Measurements from ENCODE around the gene NHLRC4. TPM values are rescaled to one million over a fixed set of nuclear protein-coding genes. Genes with fewer than 3 reads are reported as not detected.

Gene NHLRC4
- total and polyA plus RNA-seq, 2 of the 8 experiments (the other 6 are each of a cell fraction or from before 2014, with no cell fraction given), result 0.60 to 0.76 TPM

DNA sequence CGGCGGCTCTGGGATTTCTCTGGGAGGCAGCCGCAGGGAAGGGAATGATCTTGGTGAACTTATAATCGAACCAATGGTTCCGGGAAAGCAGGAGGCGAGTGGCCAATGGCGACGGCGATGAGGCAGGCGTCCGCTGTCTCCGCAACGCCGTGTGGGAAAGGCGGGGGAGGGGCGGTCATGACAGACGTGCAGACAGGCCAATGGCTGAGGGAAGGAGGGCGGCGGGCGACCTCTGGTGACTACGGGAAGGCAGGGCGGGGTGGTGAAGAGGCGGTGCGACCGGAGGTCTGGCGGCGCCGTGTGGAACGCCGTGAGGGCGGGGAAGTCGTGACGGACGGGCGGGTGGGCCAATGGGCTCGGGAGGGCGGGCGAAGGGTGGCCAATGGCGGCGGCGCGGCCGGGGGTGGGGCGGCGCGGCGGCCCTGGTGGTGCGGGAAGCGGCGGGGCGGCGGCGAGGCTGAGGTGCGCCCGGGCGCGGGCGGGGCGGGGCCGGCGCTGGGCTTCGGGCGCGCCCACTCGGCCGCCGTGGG is 22.9 kb downstream of the NHLRC4 start, which contains the start of gene RAB40C (continued):
- TF ChIP-seq SIN3A (conservative IDR thresholded peaks at IDR 0.05 in 1 of 2, IDR thresholded peaks at IDR 0.05 in 1 of 2; ENCODE audit: low read depth in 1 of 2, low read length in 2 of 2) (no peak), RNF2 (IDR thresholded peaks at IDR 0.05; ENCODE audit: borderline replicate concordance, low read depth, low read length, missing control alignments, poor library complexity, severe bottlenecking) (no peak), NRF1 (IDR thresholded peaks at IDR 0.05; ENCODE audit: low read depth, low read length) (no peak), EGR1 (IDR thresholded peaks at IDR 0.05; ENCODE audit: borderline replicate concordance, low read depth, low read length) (no peak; the same call in 1 of the 2 replicates), EP300 (IDR thresholded peaks at IDR 0.05; ENCODE audit: borderline replicate concordance in 1 of 2, low read depth in 2 of 2, low read length in 2 of 2) (no peak), PHF8 (conservative IDR thresholded peaks at IDR 0.05; ENCODE audit: low read depth, low read length) (no peak), NANOG (IDR thresholded peaks at IDR 0.05; ENCODE audit: insufficient read depth, low read depth, low read length, poor library complexity, severe bottlenecking) (no peak), MAFK (IDR thresholded peaks at IDR 0.05; ENCODE audit: low read depth, low read length) (no peak), SP2 (IDR thresholded peaks at IDR 0.05; ENCODE audit: low read length) (peak; percentile 67), JUND (IDR thresholded peaks at IDR 0.05; ENCODE audit: low read length) (no peak), CBX5 (IDR thresholded peaks at IDR 0.05; ENCODE audit: low read depth, low read length) (no peak), SAP30 (IDR thresholded peaks at IDR 0.05; ENCODE audit: insufficient read depth, insufficient replicate concordance, low read length) (no peak), RXRA (IDR thresholded peaks at IDR 0.05; ENCODE audit: insufficient read depth, low read depth, low read length) (no peak)
- TF ChIP-seq, protein P1, sequence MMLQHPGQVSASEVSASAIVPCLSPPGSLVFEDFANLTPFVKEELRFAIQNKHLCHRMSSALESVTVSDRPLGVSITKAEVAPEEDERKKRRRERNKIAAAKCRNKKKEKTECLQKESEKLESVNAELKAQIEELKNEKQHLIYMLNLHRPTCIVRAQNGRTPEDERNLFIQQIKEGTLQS (IDR thresholded peaks at IDR 0.05; ENCODE audit: insufficient read depth, low read depth, low read length), result no peak
- TF ChIP-seq, protein P2, sequence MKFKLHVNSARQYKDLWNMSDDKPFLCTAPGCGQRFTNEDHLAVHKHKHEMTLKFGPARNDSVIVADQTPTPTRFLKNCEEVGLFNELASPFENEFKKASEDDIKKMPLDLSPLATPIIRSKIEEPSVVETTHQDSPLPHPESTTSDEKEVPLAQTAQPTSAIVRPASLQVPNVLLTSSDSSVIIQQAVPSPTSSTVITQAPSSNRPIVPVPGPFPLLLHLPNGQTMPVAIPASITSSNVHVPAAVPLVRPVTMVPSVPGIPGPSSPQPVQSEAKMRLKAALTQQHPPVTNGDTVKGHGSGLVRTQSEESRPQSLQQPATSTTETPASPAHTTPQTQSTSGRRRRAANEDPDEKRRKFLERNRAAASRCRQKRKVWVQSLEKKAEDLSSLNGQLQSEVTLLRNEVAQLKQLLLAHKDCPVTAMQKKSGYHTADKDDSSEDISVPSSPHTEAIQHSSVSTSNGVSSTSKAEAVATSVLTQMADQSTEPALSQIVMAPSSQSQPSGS (IDR thresholded peaks at IDR 0.05; ENCODE audit: low read length), result no peak

Data from H1 (cell line).